ENCODE measurements around the gene IGFBP2. TPM values are rescaled to one million over a fixed set of nuclear protein-coding genes. Genes with fewer than 3 reads are reported as not detected.

IGFBP2 gene
- total and polyA plus RNA-seq, 2 of the 8 experiments (the other 6 are each of a cell fraction or from before 2014, with no cell fraction given): 326 to 782 TPM

- no peak overlapping the region for H4K91ac ChIP-seq (replicated peaks; ENCODE audit: insufficient read length, low read length)
- H2BK15ac ChIP-seq (ENCODE audit: low read length): no peak overlapping the region
- H3K4ac ChIP-seq (replicated peaks; ENCODE audit: insufficient read length, low read depth, low read length): no peak overlapping the region
- H3K9ac ChIP-seq (replicated peaks in 1 of 4; ENCODE audit: extremely low read depth in 1 of 4, low read depth in 3 of 4, low read length in 3 of 4): no peak overlapping the region
- peaks cover 0 to 13% (median 10%) of the 10 kb centered on the region in 4 experiments; a peak in 6 of 7 replicates for H3K4me1 ChIP-seq (replicated peaks in 1 of 4; ENCODE audit: control insufficient read depth in 3 of 4, insufficient read depth in 4 of 4, low read length in 3 of 4)
- WGBS, 2 experiments (ENCODE audit: extremely low coverage in 1 of 2, insufficient coverage in 1 of 2, insufficient read length in 1 of 2, insufficient replicate concordance in 2 of 2, low coverage in 1 of 2, low lambda C conversion rate in 2 of 2, missing lambda C conversion rate in 1 of 2): 75% methylated on average over 4 of the region's 6 CpGs; no CpG with 5 or more reads in 1 of the 2 experiments
- 0 out of 4 replicates have a peak, but pooled peaks cover 0 to under 1% of the 10 kb centered on the region in 2 experiments for H3K79me2 ChIP-seq (ENCODE audit: control insufficient read depth in 1 of 2, insufficient read depth in 2 of 2, low read length in 2 of 2)
- H3K79me1 ChIP-seq (ENCODE audit: low read depth, low read length): peaks cover 4% of the 10 kb centered on the region; the same call in 1 of the 2 replicates
- ChIA-PET CTCF (ENCODE audit: partially characterized antibody) (interaction anchor here (0.6 to 15.9 kb wide), 26 partner anchors 10 to 442 kb away, joined by 3 to 493 read pairs (median 4); partner anchors contain the start of genes IGFBP2 and IGFBP5), POLR2A (ENCODE audit: partially characterized antibody) (interaction anchor here (0.6 to 3.7 kb wide), 8 partner anchors 11 to 552 kb away, joined by 3 to 19 read pairs (median 6); partner anchors contain the start of genes IGFBP2 and RPL37A)
- no peak overlapping the region for H3K14ac ChIP-seq (ENCODE audit: insufficient read length)
- H4K5ac ChIP-seq (ENCODE audit: insufficient read length, low read depth, low read length): no peak overlapping the region
- H2BK12ac ChIP-seq (ENCODE audit: low read depth, low read length): no peak overlapping the region
- no peak overlapping the region for H3K4me3 ChIP-seq (ENCODE audit: extremely low read depth in 1 of 4, insufficient read depth in 2 of 4, low read depth in 3 of 4, low read length in 4 of 4)
- H3K18ac ChIP-seq (ENCODE audit: extremely low read depth, low read length): no peak overlapping the region
- H3K56ac ChIP-seq (replicated peaks; ENCODE audit: insufficient read length, low read depth, low read length): no peak overlapping the region
- H4K8ac ChIP-seq (ENCODE audit: extremely low read depth, insufficient read depth, low read length): no peak overlapping the region
- no peak for TF ChIP-seq RBBP5 (IDR thresholded peaks at IDR 0.05; ENCODE audit: borderline replicate concordance, low read depth, low read length)
- TF ChIP-seq CTCF (IDR thresholded peaks at IDR 0.05; ENCODE audit: control extremely low read depth in 1 of 3, insufficient read depth in 1 of 3, low read depth in 1 of 3, low read length in 3 of 3): peak in 2 of 3 experiments; percentile 31 to 41; a peak in 3 of 4 replicates
- peak; percentile 45 to 67 for TF ChIP-seq RAD21 (IDR thresholded peaks at IDR 0.05 in 1 of 2, conservative IDR thresholded peaks at IDR 0.05 in 1 of 2; ENCODE audit: low read depth in 2 of 2, low read length in 2 of 2)
- H3K27ac ChIP-seq (ENCODE audit: low read depth, low read length): no peak overlapping the region
- H2AFZ ChIP-seq (ENCODE audit: low read length): no peak overlapping the region
- no peak overlapping the region for H3K23ac ChIP-seq (ENCODE audit: insufficient read length)
- H3K27me3 ChIP-seq (replicated peaks in 1 of 4; ENCODE audit: control insufficient read depth in 3 of 4, extremely low read depth in 1 of 4, insufficient read depth in 3 of 4, low read length in 3 of 4): no peaks in the 10 kb centered on the region
- H4K20me1 ChIP-seq (replicated peaks in 1 of 2; ENCODE audit: control insufficient read depth in 1 of 2, insufficient read depth in 2 of 2, low read length in 2 of 2): peaks cover 3% of the 10 kb centered on the region in 2 experiments
- no peak for FAIRE-seq
- no peak overlapping the region for H3K4me2 ChIP-seq (ENCODE audit: insufficient read depth in 1 of 2, low read depth in 2 of 2, low read length in 2 of 2)
- no peak for DNase-seq (ENCODE audit: low read depth in 1 of 2, low spot score in 2 of 2)
- H3K36me3 ChIP-seq (ENCODE audit: control insufficient read depth in 2 of 4, insufficient read depth in 4 of 4, low read length in 3 of 4): peaks cover 5 to 25% (median 16%) of the 10 kb centered on the region in 4 experiments; a peak in 7 of 8 replicates
- H3K9me3 ChIP-seq (ENCODE audit: insufficient read depth in 2 of 2, low read depth in 1 of 2, low read length in 1 of 2): no peaks in the 10 kb centered on the region
- H2AK5ac ChIP-seq (ENCODE audit: low read depth, low read length): no peak overlapping the region
- no peak overlapping the region for H2BK20ac ChIP-seq (ENCODE audit: low read length)
- no peak overlapping the region for H2BK120ac ChIP-seq (replicated peaks; ENCODE audit: low read depth, low read length)
- no peaks in the 10 kb centered on the region for H3K23me2 ChIP-seq (ENCODE audit: low read depth, low read length)
- no peak overlapping the region for H2BK5ac ChIP-seq (ENCODE audit: low read depth, low read length)
Observed at GRCh38 chr2:216664593-216665034, 31.4 kb downstream of the IGFBP2 start.

All from H1 (cell line).